Measurements from ENCODE around the gene KIF26A. TPM values are rescaled to one million over a fixed set of nuclear protein-coding genes. Genes with fewer than 3 reads are reported as not detected.

Gene KIF26A
- total RNA-seq, 1 donor, result under 0.01 TPM

GRCh38 chr14:104226421-104227383 is 88.3 kb downstream of the KIF26A start:
- H3K4me3 ChIP-seq (ENCODE audit: low read depth, low read length), result no peak overlapping the region
- DNase-seq (ENCODE audit: low read depth), result no peak
- no peak for TF ChIP-seq CTCF (IDR thresholded peaks at IDR 0.05; ENCODE audit: insufficient read depth, low read length)

- no peak for TF ChIP-seq CTCF (IDR thresholded peaks at IDR 0.05; ENCODE audit: insufficient read depth, low read length)
- no peak for DNase-seq (ENCODE audit: low read depth)
- H3K4me3 ChIP-seq (ENCODE audit: low read depth, low read length), result no peak overlapping the region
Observed at GRCh38 chr14:104227806-104228205, 89.4 kb downstream of the KIF26A start.

GRCh38 chr14:104228221-104228620 is 89.8 kb downstream of the KIF26A start:
- TF ChIP-seq CTCF (IDR thresholded peaks at IDR 0.05; ENCODE audit: insufficient read depth, low read length), result no peak
- no peak for DNase-seq (ENCODE audit: low read depth)
- H3K4me3 ChIP-seq (ENCODE audit: low read depth, low read length), result no peak overlapping the region

DNA sequence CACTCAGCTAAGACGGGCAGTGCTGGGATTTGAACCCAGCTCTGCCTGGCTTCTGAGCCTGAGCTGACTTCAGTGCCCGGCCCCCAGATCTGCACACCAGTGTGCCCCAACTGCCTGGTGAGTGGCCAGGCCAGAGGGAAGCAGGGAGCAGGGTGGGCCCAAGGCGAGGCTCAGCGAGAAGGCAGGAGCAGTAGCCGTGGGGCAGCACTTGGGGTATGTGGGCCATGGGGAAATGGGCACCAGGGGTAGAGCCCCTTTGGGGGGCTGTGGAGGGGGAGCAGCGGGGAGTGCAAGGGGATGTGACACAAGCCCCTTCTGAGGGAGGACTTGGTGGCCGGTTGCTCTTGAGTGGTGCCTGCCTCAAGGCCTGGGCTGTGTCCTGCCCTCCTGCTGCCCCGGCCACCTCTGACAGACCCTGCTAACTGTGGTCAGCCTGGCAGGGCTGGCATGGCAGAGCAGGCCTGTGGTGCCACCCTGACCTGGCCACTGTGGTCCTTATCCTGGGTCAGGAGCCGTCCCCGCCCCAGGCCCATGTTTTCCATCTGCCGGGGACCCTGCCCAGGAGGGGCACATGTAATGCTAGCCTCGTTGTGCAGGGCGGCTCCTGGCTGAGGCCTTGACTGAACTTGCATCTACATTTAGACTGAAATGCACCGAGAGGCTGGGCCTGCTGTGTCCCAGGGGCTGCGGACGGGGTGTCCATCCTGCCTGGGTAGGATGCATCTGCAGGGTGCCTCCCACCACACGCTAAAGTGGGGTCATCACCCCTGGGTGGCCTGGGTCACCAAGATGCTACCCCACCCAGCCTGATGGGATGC is 90.5 kb downstream of the KIF26A start:
- no peak overlapping the region for H3K4me3 ChIP-seq (ENCODE audit: low read depth, low read length)
- no peak for TF ChIP-seq CTCF (IDR thresholded peaks at IDR 0.05; ENCODE audit: insufficient read depth, low read length)
- DNase-seq (ENCODE audit: low read depth), result no peak

GRCh38 chr14:104229534-104230055 is 91.2 kb downstream of the KIF26A start:
- DNase-seq (ENCODE audit: low read depth), result no peak
- no peak overlapping the region for H3K4me3 ChIP-seq (ENCODE audit: low read depth, low read length)
- TF ChIP-seq CTCF (IDR thresholded peaks at IDR 0.05; ENCODE audit: insufficient read depth, low read length), result no peak

GRCh38 chr14:104230119-104230815 is 91.9 kb downstream of the KIF26A start:
- DNase-seq (ENCODE audit: low read depth), result no peak
- no peak for TF ChIP-seq CTCF (IDR thresholded peaks at IDR 0.05; ENCODE audit: insufficient read depth, low read length)
- H3K4me3 ChIP-seq (ENCODE audit: low read depth, low read length), result no peak overlapping the region
